GM23248 (cell line): ENCODE results near the gene HIPK2. TPM values are rescaled to one million over a fixed set of nuclear protein-coding genes. Genes with fewer than 3 reads are reported as not detected.

Experiments
- DNase-seq: peaks from one replicate; pipeline ENCODE4 v3.0.0-alpha.2; 2015
- H2AFZ ChIP-seq: fragments of 200-600 bp; sonication (generic); 2 replicates; pipeline ENCODE4 v1.6.1; 2016; ENCODE audit warnings: antibody characterized with exemption
- H3F3A ChIP-seq: fragments of 200-600 bp; sonication (generic); 2 replicates; pipeline ENCODE4 v1.6.1; 2016; ENCODE audit warnings: mild to moderate bottlenecking, antibody characterized with exemption, mixed run types; ENCODE audit not compliant: insufficient read depth
- H3K27ac ChIP-seq: fragments of 200-600 bp; sonication (generic); 2 replicates; pipeline ENCODE4 v1.5.1; 2016; ENCODE audit warnings: mild to moderate bottlenecking
- H3K27me3 ChIP-seq: fragments of 200-600 bp; sonication (generic); replicated peaks from 2 replicates; pipeline ENCODE4 v1.6.1; 2016; ENCODE audit warnings: mild to moderate bottlenecking; ENCODE audit not compliant: insufficient read depth
- H3K36me3 ChIP-seq: fragments of 200-600 bp; sonication (generic); 2 replicates; pipeline ENCODE4 v1.6.1; 2016; ENCODE audit warnings: low read depth, mild to moderate bottlenecking
- H3K4me1 ChIP-seq: fragments of 200-600 bp; sonication (generic); 2 replicates; pipeline ENCODE4 v1.6.1; 2016; ENCODE audit warnings: mild to moderate bottlenecking; ENCODE audit not compliant: insufficient read depth
- H3K4me2 ChIP-seq: fragments of 200-600 bp; sonication (generic); one replicate; pipeline ENCODE4 v1.6.1; 2016; ENCODE audit warnings: mild to moderate bottlenecking; ENCODE audit not compliant: unreplicated experiment
- H3K4me3 ChIP-seq: fragments of 200-600 bp; sonication (generic); 2 replicates; pipeline ENCODE4 v1.5.1; 2016; ENCODE audit warnings: mild to moderate bottlenecking
- H3K79me2 ChIP-seq: fragments of 200-600 bp; sonication (generic); 2 replicates; pipeline ENCODE4 v1.6.1; 2016; ENCODE audit warnings: mild to moderate bottlenecking; ENCODE audit not compliant: insufficient read depth
- H3K9ac ChIP-seq: fragments of 200-600 bp; sonication (generic); 2 replicates; pipeline ENCODE4 v1.6.1; 2016; ENCODE audit warnings: mild to moderate bottlenecking
- H3K9me2 ChIP-seq: fragments of 200-600 bp; sonication (generic); 2 replicates; pipeline ENCODE4 v1.6.1; 2016; ENCODE audit warnings: mixed run types, mild to moderate bottlenecking, moderate library complexity; ENCODE audit not compliant: insufficient read depth
- H3K9me3 ChIP-seq: fragments of 200-600 bp; sonication (generic); one replicate; pipeline ENCODE4 v1.6.1; 2017; ENCODE audit warnings: low read depth
- H4K20me1 ChIP-seq: fragments of 200-600 bp; sonication (generic); 2 replicates; pipeline ENCODE4 v1.6.0; 2016; ENCODE audit not compliant: insufficient read depth
- EZH2 ChIP-seq: fragments of 200-600 bp; sonication (generic); IDR thresholded peaks from 2 replicates; pipeline ENCODE4 v1.6.1; 2018; ENCODE audit warnings: antibody characterized with exemption, mild to moderate bottlenecking; ENCODE audit not compliant: insufficient read depth, poor library complexity, severe bottlenecking
- EZH2phosphoT487 ChIP-seq: fragments of 200-600 bp; sonication (generic); IDR thresholded peaks from 2 replicates; pipeline ENCODE4 v1.6.1; 2018; ENCODE audit warnings: antibody characterized with exemption, moderate library complexity, mild to moderate bottlenecking, low read depth; ENCODE audit not compliant: insufficient read depth
- WGBS, 2 experiments: methylation state at CpG; one replicate each; pipeline ENCODE4 v1.1.6; 2015 to 2017; ENCODE audit warnings: low lambda C conversion rate in 2 of 2, low coverage in 1 of 2; ENCODE audit errors: missing lambda C conversion rate in 2 of 2; 5-methylcytosine and 5-hydroxymethylcytosine counted together
- in situ Hi-C: fragments of 300-500 bp; cut with MboI; formaldehyde crosslinking; loops from 2 replicates; pipeline ENCODE4 v1.15.0; 2020
- polyA plus RNA-seq: library from polyadenylated mRNA; unstranded; fragments of >200 nt; fragmentation: Nextera tagmentation; extraction: Ambion mirVana; gene quantifications from 2 replicates; pipeline ENCODE4 v1.2.1, GENCODE V29; 2016
- total RNA-seq: library from RNA; depleted of rRNA; stranded (reverse); fragments of >200 nt; shearing (Covaris generic); gene quantifications from 2 replicates; pipeline ENCODE4 v1.2.3, GENCODE V29; 2014

HIPK2 gene
- total and polyA plus RNA-seq, 2 experiments from 2014 or later = 4.7 to 7.9 TPM

- Histone ChIP-seq H3K9me2 (no peaks in the 10 kb centered on the region), H3K9me3 (no peaks in the 10 kb centered on the region), H3K36me3 (no peaks in the 10 kb centered on the region), H3K4me2 (no peak overlapping the region), H3K4me1 (peaks cover 60% of the 10 kb centered on the region), H3K9ac (no peak overlapping the region), H3K27me3 (no peaks in the 10 kb centered on the region), H3K27ac (no peak overlapping the region), H4K20me1 (no peaks in the 10 kb centered on the region; the same call in 1 of the 2 replicates), H3K79me2 (peaks cover 94% of the 10 kb centered on the region), H2AFZ (no peak overlapping the region), H3F3A (peaks cover 16% of the 10 kb centered on the region; the same call in 1 of the 2 replicates), H3K4me3 (no peak overlapping the region)
- WGBS, 2 experiments = 87 to 90% methylated on average over 17 of the region's 17 CpGs
- no peak for DNase-seq
- in situ Hi-C loops = no loop called here
- no peak for TF ChIP-seq EZH2
- TF ChIP-seq EZH2phosphoT487 = no peak
Measured at GRCh38 chr7:139739863-139740597, 37.8 kb downstream of the HIPK2 start.

DNA sequence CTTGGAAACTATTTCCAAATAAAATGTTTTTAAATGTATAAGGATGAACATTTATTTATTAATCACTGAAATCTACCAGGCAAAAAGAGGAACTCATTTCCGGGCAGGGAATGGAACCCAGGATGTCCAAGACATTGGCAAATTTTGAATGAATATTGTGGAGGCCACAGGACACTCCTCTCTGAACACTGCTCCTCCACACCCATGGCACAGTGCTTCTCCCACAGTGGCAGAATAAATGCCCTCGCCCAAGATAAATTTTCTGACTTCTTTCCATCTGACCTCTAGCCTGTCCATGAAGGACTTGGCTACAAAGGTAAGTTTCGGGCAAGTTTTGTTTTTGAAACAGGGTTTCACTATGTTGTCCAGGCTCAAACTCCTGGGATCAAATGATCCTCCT is 39.0 kb downstream of the HIPK2 start:
- H3K4me2 ChIP-seq = no peak overlapping the region
- no peaks in the 10 kb centered on the region for H3K27me3 ChIP-seq
- no peak overlapping the region for H3K4me3 ChIP-seq
- peaks cover 89% of the 10 kb centered on the region for H3K79me2 ChIP-seq
- no peaks in the 10 kb centered on the region; the same call in 1 of the 2 replicates for H4K20me1 ChIP-seq
- no peak overlapping the region for H3K27ac ChIP-seq
- H3K9me2 ChIP-seq = no peaks in the 10 kb centered on the region
- in situ Hi-C loops = no loop called here
- H3K9ac ChIP-seq = no peak overlapping the region
- H3K9me3 ChIP-seq = no peaks in the 10 kb centered on the region
- H3K36me3 ChIP-seq = no peaks in the 10 kb centered on the region
- 88 to 96% methylated on average over 3 of the region's 3 CpGs for WGBS, 2 experiments
- peaks cover 62% of the 10 kb centered on the region for H3K4me1 ChIP-seq
- DNase-seq = no peak
- no peak overlapping the region for H2AFZ ChIP-seq
- no peak for TF ChIP-seq EZH2phosphoT487
- TF ChIP-seq EZH2 = no peak
- H3F3A ChIP-seq = peaks cover 26% of the 10 kb centered on the region

DNA sequence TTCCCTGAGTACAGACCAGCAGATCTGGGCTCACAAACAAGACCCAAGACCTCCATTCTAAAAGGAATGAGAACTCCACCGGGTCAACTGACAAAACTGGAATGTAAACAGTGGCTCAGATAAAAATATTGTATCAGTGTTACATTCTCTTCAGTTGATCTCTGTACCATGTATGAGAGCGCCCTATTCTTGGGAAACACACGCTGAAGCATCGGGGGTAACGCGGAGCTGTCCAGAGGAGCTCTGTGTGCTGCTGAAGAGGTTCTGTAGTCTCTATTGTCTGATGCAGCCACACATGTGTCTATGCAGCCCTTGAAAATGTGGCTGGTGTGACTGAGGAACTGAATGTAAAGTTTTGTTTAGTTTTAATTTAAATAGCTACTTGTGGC is 39.7 kb downstream of the HIPK2 start:
- 88 to 91% methylated on average over 6 of the region's 6 CpGs for WGBS, 2 experiments
- H4K20me1 ChIP-seq = no peaks in the 10 kb centered on the region; the same call in 1 of the 2 replicates
- H3K9me2 ChIP-seq = no peaks in the 10 kb centered on the region
- peaks cover 89% of the 10 kb centered on the region for H3K79me2 ChIP-seq
- DNase-seq = peak; percentile 20
- H2AFZ ChIP-seq = no peak overlapping the region
- H3F3A ChIP-seq = peaks cover 33% of the 10 kb centered on the region
- no peaks in the 10 kb centered on the region for H3K9me3 ChIP-seq
- TF ChIP-seq EZH2phosphoT487 (no peak), EZH2 (no peak)
- no peaks in the 10 kb centered on the region for H3K27me3 ChIP-seq
- H3K36me3 ChIP-seq = no peaks in the 10 kb centered on the region
- no peak overlapping the region for H3K9ac ChIP-seq
- in situ Hi-C loops = no loop called here
- H3K4me3 ChIP-seq = no peak overlapping the region
- no peak overlapping the region for H3K4me2 ChIP-seq
- 0 out of 2 replicates have a peak overlapping the region, but pooled peaks have one; percentile 50 for H3K27ac ChIP-seq
- peaks cover 63% of the 10 kb centered on the region for H3K4me1 ChIP-seq

DNA sequence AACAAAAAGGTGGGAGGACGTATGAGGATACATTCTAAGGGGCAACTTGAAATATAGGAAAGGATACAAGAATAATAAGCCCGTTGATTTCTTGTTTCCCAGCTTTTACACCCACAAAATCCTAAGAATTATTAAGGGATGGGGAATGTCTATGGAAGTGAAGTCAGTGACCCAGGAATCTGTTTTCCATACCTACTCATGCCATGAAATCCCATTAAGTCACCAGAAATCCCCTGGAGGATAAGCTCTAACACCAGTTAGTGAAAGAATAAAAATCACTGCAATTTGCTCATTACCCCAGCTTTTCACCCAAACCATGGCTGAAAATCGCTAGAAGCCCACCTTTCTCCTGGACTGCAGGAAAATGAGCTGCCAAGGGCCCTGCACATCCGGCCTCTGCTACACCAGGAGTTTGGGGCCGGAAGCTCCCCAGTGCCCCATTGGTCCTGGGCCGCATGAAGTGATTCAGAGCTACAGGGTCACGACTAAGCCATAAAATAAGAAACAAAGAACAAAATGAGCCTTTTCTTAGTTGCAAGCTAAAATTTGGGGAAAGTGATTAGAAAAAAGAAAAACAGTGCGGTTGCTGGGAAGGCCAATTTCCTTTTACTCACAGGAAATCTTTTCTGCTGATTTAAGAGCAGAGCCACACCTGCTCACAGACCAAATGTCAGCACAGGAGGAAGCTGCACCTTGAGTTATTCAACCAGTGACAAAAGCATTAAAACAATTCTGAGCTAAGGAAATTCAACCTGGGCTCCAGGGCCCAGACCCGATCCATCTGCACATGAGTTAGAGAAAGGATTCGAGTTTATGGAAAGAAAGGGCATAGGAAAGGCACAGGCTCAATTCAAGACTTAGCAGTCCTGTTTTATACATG is 40.3 kb downstream of the HIPK2 start:
- H3F3A ChIP-seq = peaks cover 36% of the 10 kb centered on the region
- WGBS, 2 experiments = 81 to 84% methylated on average over 10 of the region's 10 CpGs
- H3K9me2 ChIP-seq = no peaks in the 10 kb centered on the region
- H3K27me3 ChIP-seq = no peaks in the 10 kb centered on the region
- no peak for TF ChIP-seq EZH2
- no peak for TF ChIP-seq EZH2phosphoT487
- H3K36me3 ChIP-seq = no peaks in the 10 kb centered on the region
- peak overlapping the region; percentile 29 for H3K4me2 ChIP-seq
- no peak overlapping the region for H2AFZ ChIP-seq
- H3K9ac ChIP-seq = 0 out of 2 replicates have a peak overlapping the region, but pooled peaks have one; percentile 16
- no peaks in the 10 kb centered on the region for H4K20me1 ChIP-seq
- DNase-seq = peak; percentile 61
- peak overlapping the region; percentile 50 for H3K27ac ChIP-seq
- H3K9me3 ChIP-seq = no peaks in the 10 kb centered on the region
- peaks cover 62% of the 10 kb centered on the region for H3K4me1 ChIP-seq
- H3K79me2 ChIP-seq = peaks cover 87% of the 10 kb centered on the region
- in situ Hi-C loops = no loop called here
- H3K4me3 ChIP-seq = no peak overlapping the region
